Stimulated activated effector memory CD8-positive, alpha-beta T cell treated with anti-CD3 and anti-CD28 coated beads, Interleukin-12 subunit alpha, Interleukin-12 subunit beta, amount 100 ng/mL, for 72 hours (primary cell): ENCODE results near the gene NHEJ1.

ENCODE experiments used
- ATAC-seq: fragments of 150-1000 bp; cut with Tn5 transposase; 2 replicates; pipeline ENCODE4 v1.10.0; 2021
- DNase-seq, 2 donors: peaks; one replicate each; pipeline ENCODE4 v3.0.0; 2021 to 2022; ENCODE audit warnings: low spot score in 2 of 2
- H3K27ac Mint-ChIP-seq: one replicate; pipeline ENCODE4 v1.8.0; 2022; ENCODE audit warnings: mild to moderate bottlenecking, mixed read lengths
- H3K36me3 Mint-ChIP-seq: one replicate; pipeline ENCODE4 v1.8.0; 2022; ENCODE audit warnings: mild to moderate bottlenecking, mixed read lengths
- H3K4me1 Mint-ChIP-seq: one replicate; pipeline ENCODE4 v1.8.0; 2022; ENCODE audit warnings: mixed read lengths
- H3K4me3 Mint-ChIP-seq: one replicate; pipeline ENCODE4 v1.8.0; 2022; ENCODE audit warnings: mild to moderate bottlenecking, mixed read lengths
- H3K9me3 Mint-ChIP-seq: one replicate; pipeline ENCODE4 v1.8.0; 2022; ENCODE audit warnings: mixed read lengths

Gene NHEJ1

DNA sequence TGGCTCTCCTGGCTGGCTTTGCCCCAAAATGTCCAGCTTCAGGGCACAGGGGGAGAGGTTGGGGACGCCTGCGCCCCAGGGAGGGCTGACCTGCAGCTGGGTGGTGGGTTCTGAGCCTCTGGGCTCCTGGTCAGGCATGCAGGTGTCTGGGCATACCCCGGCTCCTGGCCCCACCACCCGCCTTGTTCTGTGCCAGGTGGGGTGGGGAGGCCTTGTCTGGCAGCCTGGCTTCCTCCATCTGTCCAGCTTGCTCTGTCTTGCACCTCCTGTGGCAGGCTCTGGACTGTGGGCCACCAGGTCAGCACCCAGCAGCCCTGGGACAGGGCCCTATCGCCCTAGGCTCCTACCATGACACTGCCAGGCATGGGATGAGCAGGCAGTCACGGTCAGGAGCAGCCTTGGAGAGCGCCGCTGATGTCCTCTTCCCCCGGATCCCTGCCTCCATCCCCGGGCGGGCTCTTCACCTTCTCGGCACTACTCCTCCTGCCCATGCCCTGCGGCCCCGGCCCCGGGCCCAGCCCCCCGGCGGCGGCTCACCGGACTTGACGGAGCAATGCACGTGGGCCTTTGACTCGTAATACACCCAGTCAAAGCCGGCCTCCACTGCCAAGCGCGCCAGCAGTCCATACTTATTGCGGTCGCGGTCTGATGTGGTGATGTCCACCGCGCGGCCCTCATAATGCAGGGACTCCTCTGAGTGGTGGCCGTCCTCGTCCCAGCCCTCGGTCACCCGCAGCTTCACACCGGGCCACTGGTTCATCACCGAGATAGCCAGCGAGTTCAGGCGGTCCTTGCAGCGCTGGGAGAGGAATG is 103.5 kb downstream of the NHEJ1 start:
- peaks cover 12% of the 10 kb centered on the region for H3K4me1 Mint-ChIP-seq
- no peak for DNase-seq
- no peaks in the 10 kb centered on the region for H3K9me3 Mint-ChIP-seq
- no peaks in the 10 kb centered on the region for H3K36me3 Mint-ChIP-seq
- no peak overlapping the region for H3K27ac Mint-ChIP-seq
- H3K4me3 Mint-ChIP-seq = peak overlapping the region; percentile 48
- ATAC-seq = no peak

DNA sequence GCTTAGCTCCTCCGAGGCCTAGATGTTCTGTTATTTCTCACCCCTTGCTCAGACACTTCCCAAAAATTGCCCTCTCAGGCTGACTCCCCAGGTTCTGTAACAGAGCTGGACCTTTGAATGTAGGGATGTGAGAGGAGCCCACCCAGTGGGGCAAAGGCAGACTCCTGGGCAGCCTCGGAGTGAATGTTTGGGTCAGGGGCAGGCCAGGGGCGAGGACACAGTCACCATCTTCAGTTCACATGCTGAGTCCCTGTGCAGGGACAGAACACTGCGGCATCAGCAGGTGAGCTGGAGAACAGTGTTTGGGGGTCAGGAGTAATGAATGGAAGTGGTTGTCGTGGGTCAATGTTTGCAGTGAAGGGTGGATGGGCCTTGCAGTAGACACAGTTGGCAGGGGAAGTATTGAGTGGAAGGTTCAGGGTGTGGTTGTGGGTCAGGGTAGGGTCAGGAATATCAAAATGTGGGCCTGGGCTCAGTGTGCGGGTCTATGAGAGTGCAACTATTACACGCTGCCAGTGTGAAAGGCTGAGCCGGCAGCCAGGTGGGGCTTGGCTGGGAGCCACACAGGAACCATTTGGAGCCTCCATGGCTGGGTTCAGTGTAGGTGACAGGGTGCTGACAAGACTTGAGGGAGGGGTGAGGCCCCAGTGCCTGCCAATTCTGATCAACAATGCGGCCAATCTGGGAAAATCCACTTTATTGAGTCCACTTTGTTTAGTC is 104.3 kb downstream of the NHEJ1 start:
- Mint-ChIP-seq H3K36me3 (no peaks in the 10 kb centered on the region), H3K9me3 (no peaks in the 10 kb centered on the region), H3K27ac (no peak overlapping the region), H3K4me1 (peaks cover 12% of the 10 kb centered on the region), H3K4me3 (no peak overlapping the region)
- ATAC-seq (no peak), DNase-seq (no peak)

DNA sequence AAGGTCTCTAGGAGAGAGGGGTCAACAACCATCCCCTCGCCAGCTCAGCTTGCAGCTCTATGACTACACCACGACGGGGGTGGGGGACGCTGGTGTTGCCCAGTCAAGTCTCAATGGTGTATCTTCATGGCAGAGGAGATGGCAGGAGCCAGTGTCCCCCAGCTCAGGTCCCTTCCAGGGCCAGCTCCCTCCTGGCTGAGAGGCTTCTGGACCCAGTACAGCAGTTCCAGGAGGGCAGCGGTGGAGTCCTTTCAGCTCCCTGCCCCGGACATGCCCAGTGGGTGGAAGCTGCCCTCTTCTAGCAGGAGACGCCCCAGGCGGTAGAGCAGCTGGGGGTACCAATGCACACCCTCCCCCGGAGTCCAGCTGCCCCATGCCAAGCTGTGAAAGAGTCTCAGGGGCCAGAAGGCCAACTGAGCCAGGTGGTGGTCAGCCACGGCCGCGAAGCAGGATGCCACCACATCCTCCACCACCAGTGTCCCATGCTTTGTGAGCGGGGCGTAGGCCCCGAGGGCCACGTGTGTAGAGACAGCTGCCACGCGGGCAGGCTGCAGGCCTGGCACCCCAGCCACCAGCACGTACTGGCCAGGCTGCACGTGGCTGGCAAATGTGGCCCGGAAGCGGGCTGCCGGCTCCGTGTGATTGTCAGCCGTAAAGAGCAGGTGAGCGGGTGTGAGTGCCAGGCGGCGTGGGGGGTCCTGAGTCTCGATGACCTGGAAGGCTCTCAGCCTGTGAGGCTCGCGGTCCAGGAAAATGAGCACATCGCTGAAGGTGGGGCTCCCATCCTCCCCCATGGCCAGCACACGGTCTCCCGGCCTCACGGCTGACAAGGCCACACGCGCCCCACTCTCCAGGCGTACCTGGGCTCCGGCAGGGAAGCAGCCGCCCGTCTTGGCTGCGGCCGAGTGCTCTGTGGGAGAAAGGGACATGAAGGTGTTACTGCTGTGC is 105.4 kb downstream of the NHEJ1 start:
- H3K4me3 Mint-ChIP-seq = no peak overlapping the region
- DNase-seq (no peak), ATAC-seq (no peak)
- H3K27ac Mint-ChIP-seq = no peak overlapping the region
- H3K36me3 Mint-ChIP-seq = no peaks in the 10 kb centered on the region
- no peaks in the 10 kb centered on the region for H3K9me3 Mint-ChIP-seq
- H3K4me1 Mint-ChIP-seq = peaks cover 12% of the 10 kb centered on the region

DNA sequence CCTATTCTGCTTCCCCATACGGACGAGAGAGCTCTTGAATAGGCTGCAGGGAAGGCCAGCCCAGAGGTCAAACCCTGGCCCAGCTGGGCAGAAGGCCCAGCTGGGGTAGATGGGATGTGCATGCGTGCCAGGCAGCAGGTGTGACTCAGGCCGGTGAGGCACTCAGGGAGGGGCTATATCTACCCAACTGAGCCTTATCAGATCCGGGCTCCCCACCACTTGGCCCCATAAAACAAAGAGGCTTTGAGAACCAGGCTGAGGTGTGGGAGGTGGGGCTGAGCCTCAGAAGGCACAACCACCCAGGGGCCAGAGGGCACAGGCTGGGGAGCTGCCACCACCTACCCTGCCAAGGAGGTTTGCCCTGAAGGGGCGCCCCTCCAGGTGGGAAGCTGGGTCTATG is 111.3 kb downstream of the NHEJ1 start:
- no peaks in the 10 kb centered on the region for H3K9me3 Mint-ChIP-seq
- no peaks in the 10 kb centered on the region for H3K36me3 Mint-ChIP-seq
- no peak overlapping the region for H3K27ac Mint-ChIP-seq
- no peak for DNase-seq
- no peaks in the 10 kb centered on the region for H3K4me1 Mint-ChIP-seq
- no peak for ATAC-seq
- no peak overlapping the region for H3K4me3 Mint-ChIP-seq

DNA sequence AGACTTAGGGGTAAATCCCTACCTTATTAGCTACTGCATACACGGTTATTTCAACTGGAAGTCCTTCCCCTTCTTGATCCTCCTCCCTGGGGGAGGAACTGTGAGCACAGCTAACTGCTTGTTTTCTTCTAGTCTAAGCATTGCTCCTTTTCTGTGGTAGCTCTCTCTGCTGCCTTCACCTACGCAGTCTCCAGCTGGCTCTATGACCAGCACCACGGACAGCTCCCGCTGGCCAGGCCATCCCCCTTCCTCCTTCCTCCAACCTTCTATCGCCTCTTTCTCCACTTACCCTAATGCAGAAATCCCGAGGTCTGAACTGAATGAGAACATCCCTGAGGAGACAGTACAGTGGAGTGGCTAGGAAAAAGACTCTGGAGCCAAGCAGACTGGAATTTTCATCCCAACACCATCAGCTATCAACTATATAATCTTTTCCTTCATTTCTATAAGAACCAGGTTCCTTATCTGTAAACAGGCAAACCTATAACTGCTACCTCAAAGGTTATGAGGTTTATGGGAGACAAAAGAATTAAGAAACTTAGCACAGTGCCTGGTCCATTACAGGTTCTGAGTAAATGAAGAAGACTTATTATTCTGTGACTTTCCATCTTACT is 114.6 kb downstream of the NHEJ1 start:
- Mint-ChIP-seq H3K9me3 (no peaks in the 10 kb centered on the region), H3K27ac (no peak overlapping the region), H3K36me3 (no peaks in the 10 kb centered on the region), H3K4me3 (no peak overlapping the region), H3K4me1 (peaks cover 5% of the 10 kb centered on the region)
- peak; percentile 32 for ATAC-seq
- DNase-seq = no peak

GRCh38 chr2:219042750-219043149 is 117.9 kb downstream of the NHEJ1 start:
- DNase-seq = no peak
- no peaks in the 10 kb centered on the region for H3K9me3 Mint-ChIP-seq
- no peak overlapping the region for H3K27ac Mint-ChIP-seq
- no peak for ATAC-seq
- H3K4me3 Mint-ChIP-seq = no peak overlapping the region
- H3K36me3 Mint-ChIP-seq = no peaks in the 10 kb centered on the region
- H3K4me1 Mint-ChIP-seq = peaks cover 6% of the 10 kb centered on the region

DNA sequence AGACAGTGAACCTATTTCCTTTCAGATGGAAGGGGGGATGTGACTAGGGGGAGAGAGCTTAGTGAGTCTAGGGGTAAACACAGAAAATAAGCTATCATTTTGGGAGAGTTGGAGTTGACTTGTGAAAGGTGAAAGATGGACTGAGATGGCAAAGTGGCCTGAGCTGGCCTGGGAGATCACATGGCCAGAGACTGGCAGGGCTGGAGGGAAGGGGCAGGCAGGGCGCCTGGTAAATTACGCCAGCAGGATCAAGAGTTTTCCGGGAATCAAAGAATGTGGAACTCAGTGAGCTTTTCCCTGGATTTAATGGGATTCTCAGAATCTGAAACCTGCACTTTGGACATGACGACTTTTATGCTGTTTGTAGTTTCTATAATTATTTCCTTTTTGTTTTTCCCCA is 118.5 kb downstream of the NHEJ1 start:
- H3K9me3 Mint-ChIP-seq = no peaks in the 10 kb centered on the region
- peaks cover 6% of the 10 kb centered on the region for H3K4me1 Mint-ChIP-seq
- ATAC-seq (no peak), DNase-seq (no peak)
- H3K4me3 Mint-ChIP-seq = no peak overlapping the region
- no peaks in the 10 kb centered on the region for H3K36me3 Mint-ChIP-seq
- no peak overlapping the region for H3K27ac Mint-ChIP-seq

DNA sequence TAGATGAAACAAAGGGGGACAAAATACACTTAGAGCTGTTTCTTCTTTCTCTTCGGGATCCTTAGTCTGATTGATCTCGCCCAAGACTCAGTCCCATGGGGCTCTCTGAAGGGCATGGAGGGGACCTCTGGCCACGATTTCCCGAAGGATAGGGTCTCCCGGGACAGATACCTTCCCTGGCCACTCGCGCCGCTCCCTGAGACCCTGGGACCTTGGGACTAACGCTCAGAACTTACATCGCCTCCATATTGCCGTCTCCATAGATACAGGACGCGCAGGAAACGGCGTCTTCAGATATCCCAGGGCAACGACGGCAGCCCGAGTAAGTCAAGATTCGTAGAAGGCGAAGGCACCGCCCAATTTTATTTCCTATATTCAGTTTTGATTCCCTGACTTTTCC is 119.4 kb downstream of the NHEJ1 start, which contains the start of gene CFAP65:
Gene CFAP65, minus strand, starts transcription at position 265 of the 400 bp plus-strand sequence. CDS start 2,468 bp downstream, outside the sequence.
- Mint-ChIP-seq H3K4me3 (peak within 1 kb of the TSS; percentile 38), H3K36me3 (no peaks in the 10 kb centered on the region), H3K4me1 (peaks cover 6% of the 10 kb centered on the region), H3K9me3 (no peaks in the 10 kb centered on the region), H3K27ac (no peak within 1 kb of the TSS)
- no peak for DNase-seq
- no peak for ATAC-seq

DNA sequence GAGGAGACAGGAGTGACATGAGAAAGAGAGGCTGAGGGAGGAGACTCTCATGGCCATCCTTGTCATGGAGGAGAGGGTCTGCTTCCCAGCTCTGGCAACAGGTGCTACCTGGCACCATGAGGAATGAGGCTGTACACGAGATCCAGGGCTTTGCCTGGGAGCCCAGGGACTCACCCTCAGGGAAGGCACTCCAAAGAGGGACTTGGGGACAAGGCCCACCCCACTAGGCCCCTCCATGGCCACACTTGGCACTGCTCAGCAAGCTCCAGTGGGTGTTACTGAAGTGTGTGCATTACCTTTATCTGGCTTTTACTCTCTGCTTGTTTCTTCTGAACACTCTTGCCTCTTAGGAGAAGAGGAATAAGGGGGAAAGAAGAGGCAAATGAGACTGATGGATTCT is 122.0 kb downstream of the NHEJ1 start:
- DNase-seq (no peak), ATAC-seq (peak; percentile 14)
- Mint-ChIP-seq H3K27ac (no peak overlapping the region), H3K4me3 (no peak overlapping the region), H3K4me1 (peaks cover 6% of the 10 kb centered on the region), H3K36me3 (no peaks in the 10 kb centered on the region), H3K9me3 (no peaks in the 10 kb centered on the region)

DNA sequence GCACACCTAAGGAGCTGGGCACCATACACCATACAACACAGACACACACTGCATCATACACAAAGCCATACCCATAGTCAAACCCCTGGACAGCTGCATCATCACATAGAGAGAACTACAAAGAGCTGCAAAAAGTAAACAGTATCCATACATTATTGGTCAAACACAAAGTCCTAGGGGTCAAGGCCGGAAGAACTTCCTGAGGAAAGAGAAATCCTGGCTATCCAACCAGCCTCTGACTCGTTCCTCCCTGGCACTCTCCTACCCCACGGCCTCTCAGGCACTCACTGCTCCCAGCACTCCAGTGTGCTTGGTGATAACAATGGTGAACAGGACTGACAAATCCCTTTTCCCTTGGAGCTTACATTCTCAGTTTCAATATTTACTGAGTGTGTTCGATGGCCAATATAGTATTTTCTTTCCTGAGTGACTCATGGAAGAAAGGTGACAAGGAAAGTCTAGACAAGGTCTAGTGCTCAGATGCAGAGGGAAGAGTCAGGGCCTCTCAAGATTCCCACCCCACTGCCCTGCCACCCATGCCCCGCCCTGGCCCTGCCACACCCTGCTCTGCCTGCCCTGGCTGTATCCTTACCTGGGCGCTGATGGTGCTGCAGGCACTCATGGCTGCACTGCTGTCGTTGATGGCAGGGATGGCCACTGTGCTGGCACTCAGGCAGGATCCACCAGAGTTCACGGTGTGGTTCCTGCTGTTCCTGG is 122.7 kb downstream of the NHEJ1 start:
- Mint-ChIP-seq H3K4me1 (peaks cover 6% of the 10 kb centered on the region), H3K4me3 (no peak overlapping the region), H3K36me3 (no peaks in the 10 kb centered on the region), H3K9me3 (no peaks in the 10 kb centered on the region), H3K27ac (no peak overlapping the region)
- peak; percentile 31 for ATAC-seq
- DNase-seq = no peak

DNA sequence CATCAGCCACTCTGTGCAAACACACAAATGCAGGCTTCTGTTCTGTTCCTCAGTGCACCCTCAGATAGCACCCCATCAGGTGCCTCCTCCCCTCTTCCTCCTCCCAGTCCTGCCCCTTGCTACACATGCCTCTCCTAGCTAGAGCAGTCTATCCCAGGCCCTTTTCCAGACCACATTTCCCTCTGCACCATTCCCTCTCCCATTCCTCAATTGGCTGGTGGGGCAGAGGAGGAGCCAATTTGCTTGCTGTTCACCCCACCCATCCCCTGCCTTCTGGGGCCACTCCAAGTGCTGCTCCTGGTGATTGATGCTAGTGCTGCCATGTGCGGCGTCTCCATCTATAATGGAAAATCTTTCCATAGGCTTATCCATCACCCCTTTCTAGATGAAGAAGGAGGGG is 124.7 kb downstream of the NHEJ1 start:
- ATAC-seq = peak; percentile 24
- no peaks in the 10 kb centered on the region for H3K9me3 Mint-ChIP-seq
- no peak for DNase-seq
- H3K4me3 Mint-ChIP-seq = no peak overlapping the region
- no peaks in the 10 kb centered on the region for H3K36me3 Mint-ChIP-seq
- H3K27ac Mint-ChIP-seq = no peak overlapping the region
- H3K4me1 Mint-ChIP-seq = no peaks in the 10 kb centered on the region

GRCh38 chr2:219034823-219035222 is 125.8 kb downstream of the NHEJ1 start:
- no peak overlapping the region for H3K27ac Mint-ChIP-seq
- no peaks in the 10 kb centered on the region for H3K9me3 Mint-ChIP-seq
- no peaks in the 10 kb centered on the region for H3K36me3 Mint-ChIP-seq
- ATAC-seq (no peak), DNase-seq (no peak)
- H3K4me1 Mint-ChIP-seq = no peaks in the 10 kb centered on the region
- H3K4me3 Mint-ChIP-seq = no peak overlapping the region

DNA sequence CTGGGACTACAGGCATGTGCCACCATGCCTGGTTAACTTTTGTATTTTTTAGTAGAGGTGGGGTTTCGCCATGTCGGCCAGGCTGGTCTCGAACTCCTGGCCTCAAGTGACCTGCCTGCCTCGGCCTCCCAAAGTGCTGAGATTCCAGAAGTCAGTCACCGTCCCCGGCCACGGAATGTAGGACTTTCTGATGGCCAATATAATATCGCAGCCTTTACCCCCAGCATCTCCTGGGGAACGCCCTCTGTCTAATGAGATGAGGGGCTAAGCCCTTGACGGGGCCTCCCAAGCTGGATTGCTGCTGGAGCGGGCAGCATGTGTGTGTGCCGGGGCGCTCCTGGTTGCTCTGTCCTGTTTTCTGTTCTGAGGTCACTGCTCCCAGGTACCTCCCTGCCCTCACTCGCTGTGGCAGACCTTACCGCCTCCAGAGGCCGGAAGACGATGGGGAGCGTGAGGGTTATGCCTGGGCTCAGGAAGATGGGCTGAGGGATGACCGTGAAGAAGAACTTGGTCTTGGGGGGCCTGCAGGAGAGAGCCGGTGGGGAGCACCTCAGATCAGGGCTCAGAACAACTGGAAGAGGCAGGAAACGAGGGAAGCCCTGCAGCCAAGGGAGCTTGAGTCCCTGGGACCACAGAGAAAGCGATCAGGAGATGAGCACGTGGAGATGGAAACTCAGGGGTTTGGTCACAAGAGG is 128.4 kb downstream of the NHEJ1 start:
- H3K36me3 Mint-ChIP-seq = no peaks in the 10 kb centered on the region
- ATAC-seq (no peak), DNase-seq (no peak)
- H3K4me1 Mint-ChIP-seq = no peaks in the 10 kb centered on the region
- no peak overlapping the region for H3K27ac Mint-ChIP-seq
- H3K9me3 Mint-ChIP-seq = no peaks in the 10 kb centered on the region
- H3K4me3 Mint-ChIP-seq = no peak overlapping the region
